HFFc6 (cell line): Measurements from ENCODE around the gene APOC1. TPM values are rescaled to one million over a fixed set of nuclear protein-coding genes. Genes with fewer than 3 reads are reported as not detected.
"Not testable (repeated sequence)": the region's sequence is repeated elsewhere in the genome, so short reads cannot be mapped to it uniquely, and the experiment has no call there.

ENCODE experiments used
- DNase-seq: peaks from one replicate; pipeline ENCODE4 v3.0.0-alpha.2; 2018
- H3K27ac Mint-ChIP-seq: 2 replicates; pipeline ENCODE4 v1.8.0; 2020; ENCODE audit warnings: mild to moderate bottlenecking, mixed read lengths
- H3K27me3 Mint-ChIP-seq: 2 replicates; pipeline ENCODE4 v1.8.0; 2021; ENCODE audit warnings: mild to moderate bottlenecking, moderate library complexity, mixed read lengths; ENCODE audit not compliant: insufficient read depth
- H3K36me3 Mint-ChIP-seq: 2 replicates; pipeline ENCODE4 v1.8.0; 2021; ENCODE audit warnings: low read depth, mixed read lengths
- H3K4me1 Mint-ChIP-seq: 2 replicates; pipeline ENCODE4 v1.8.0; 2020; ENCODE audit warnings: low read depth, mixed read lengths
- H3K4me3 Mint-ChIP-seq: 2 replicates; pipeline ENCODE4 v1.8.0; 2020; ENCODE audit warnings: mild to moderate bottlenecking, moderate library complexity, mixed read lengths
- H3K9me3 Mint-ChIP-seq: 2 replicates; pipeline ENCODE4 v1.8.0; 2020; ENCODE audit warnings: mild to moderate bottlenecking, mixed read lengths
- CTCF ChIP-seq: fragments of 200-600 bp; sonication (generic); IDR thresholded peaks from 2 replicates; pipeline ENCODE4 v1.5.0; 2021; ENCODE audit warnings: antibody characterized with exemption, mild to moderate bottlenecking
- long read RNA-seq: library from polyadenylated mRNA; unstranded; transcript quantifications from one replicate; pipeline ENCODE4 v2.0.0, GENCODE V29; 2019
- total RNA-seq, 6 experiments: library from RNA; stranded (reverse); fragmentation: NEBNext Ultra II Directional; extraction: Animal tissue kit (Norgen Biotek cat#: 25700); gene quantifications; 2 replicates in 1 of 6; 3 replicates in 5 of 6; pipeline ENCODE4 v1.2.3, GENCODE V29; 2021

APOC1 gene
- 1 to 10 TPM in 5 of 6 experiments, not detected in 1; 1.4 to 6.8 (median 2.4) TPM for total RNA-seq
- long read RNA-seq, partial matches to known transcripts, result 0 of 2 reads
- long read RNA-seq, other reads (novel, unspliced or antisense), result 0 of 2 reads

- not testable (repeated sequence) for H3K9me3 Mint-ChIP-seq, H3K27me3 Mint-ChIP-seq, H3K36me3 Mint-ChIP-seq
- Mint-ChIP-seq H3K4me3 (peak within 1 kb of the TSS; percentile 93), H3K27ac (peak within 1 kb of the TSS; percentile 84), H3K4me1 (peaks cover 19% of the 10 kb centered on the region)
- peak; percentile 60 for DNase-seq
These were observed at the start of gene APOC1 for GRCh38 chr19:44914433-44915206. APOC1 (plus strand) TSS chr19:44914608; CDS start chr19:44914892, 284 bp downstream.

GRCh38 chr19:44865196-44865767, 49.1 kb upstream of the APOC1 start:
- Mint-ChIP-seq H3K27ac (no peak overlapping the region), H3K36me3 (peaks cover 54% of the 10 kb centered on the region), H3K4me1 (peaks cover 27% of the 10 kb centered on the region), H3K4me3 (no peak overlapping the region), H3K27me3 (peaks cover 3% of the 10 kb centered on the region), H3K9me3 (no peaks in the 10 kb centered on the region)
- TF ChIP-seq CTCF, result no peak
- no peak for DNase-seq

GRCh38 chr19:44866664-44867063, 47.7 kb upstream of the APOC1 start:
- peaks cover 3% of the 10 kb centered on the region for H3K27me3 Mint-ChIP-seq

GRCh38 chr19:44867578-44867977, 46.8 kb upstream of the APOC1 start:
- no peak for TF ChIP-seq CTCF
- H3K9me3 Mint-ChIP-seq, result no peaks in the 10 kb centered on the region
- H3K4me3 Mint-ChIP-seq, result no peak overlapping the region
- no peak overlapping the region for H3K27ac Mint-ChIP-seq
- H3K36me3 Mint-ChIP-seq, result peaks cover 42% of the 10 kb centered on the region
- peaks cover 17% of the 10 kb centered on the region for H3K4me1 Mint-ChIP-seq
- peaks cover 3% of the 10 kb centered on the region for H3K27me3 Mint-ChIP-seq
- DNase-seq, result no peak

More at GRCh38 chr19:44866664-44867063, 47.7 kb upstream of the APOC1 start:
- no peak for DNase-seq
- Mint-ChIP-seq H3K36me3 (peaks cover 43% of the 10 kb centered on the region), H3K4me1 (peaks cover 18% of the 10 kb centered on the region), H3K27ac (no peak overlapping the region), H3K9me3 (no peaks in the 10 kb centered on the region), H3K4me3 (no peak overlapping the region)
- TF ChIP-seq CTCF, result no peak

- H3K27ac Mint-ChIP-seq, result no peak overlapping the region; the same call in 1 of the 2 replicates
These were observed 44.5 kb upstream of the APOC1 start for GRCh38 chr19:44869733-44870470.

More at GRCh38 chr19:44869733-44870470, 44.5 kb upstream of the APOC1 start:
- DNase-seq, result no peak
- Mint-ChIP-seq H3K36me3 (peaks cover 60% of the 10 kb centered on the region), H3K4me3 (no peak overlapping the region), H3K4me1 (peaks cover 17% of the 10 kb centered on the region), H3K27me3 (peaks cover 3% of the 10 kb centered on the region), H3K9me3 (no peaks in the 10 kb centered on the region)
- TF ChIP-seq CTCF, result no peak
